ENCODE data around the gene CACNA1B.
"Not testable (repeated sequence)": the region's sequence is repeated elsewhere in the genome, so short reads cannot be mapped to it uniquely, and the experiment has no call there.

The CACNA1B gene

DNA sequence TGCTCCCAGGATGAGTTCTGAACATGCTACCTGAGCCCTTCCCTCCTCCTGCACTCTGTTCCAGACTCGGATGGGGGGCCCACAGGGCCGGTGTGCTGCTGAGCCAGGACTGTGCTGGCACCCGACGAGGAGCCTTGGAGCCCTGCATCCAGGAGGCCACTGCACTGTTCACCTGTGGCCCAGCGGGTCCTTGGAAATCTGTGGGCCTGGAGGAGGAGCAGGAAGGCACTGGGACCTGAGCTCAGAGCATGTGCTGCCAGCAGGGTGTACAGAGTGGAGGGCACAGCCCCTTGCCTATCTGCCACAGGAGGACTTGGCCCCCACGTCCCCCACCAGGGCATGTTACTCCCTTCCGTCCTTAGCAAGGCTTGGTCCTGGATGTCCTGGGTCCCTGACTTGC lies 265.9 kb downstream of the CACNA1B start:
- not testable (repeated sequence) for DNase-seq (ENCODE audit: low spot score)

GRCh38 chr9:138147556-138147955 lies 270.0 kb downstream of the CACNA1B start:
- DNase-seq (ENCODE audit: low spot score), result not testable (repeated sequence)

DNA sequence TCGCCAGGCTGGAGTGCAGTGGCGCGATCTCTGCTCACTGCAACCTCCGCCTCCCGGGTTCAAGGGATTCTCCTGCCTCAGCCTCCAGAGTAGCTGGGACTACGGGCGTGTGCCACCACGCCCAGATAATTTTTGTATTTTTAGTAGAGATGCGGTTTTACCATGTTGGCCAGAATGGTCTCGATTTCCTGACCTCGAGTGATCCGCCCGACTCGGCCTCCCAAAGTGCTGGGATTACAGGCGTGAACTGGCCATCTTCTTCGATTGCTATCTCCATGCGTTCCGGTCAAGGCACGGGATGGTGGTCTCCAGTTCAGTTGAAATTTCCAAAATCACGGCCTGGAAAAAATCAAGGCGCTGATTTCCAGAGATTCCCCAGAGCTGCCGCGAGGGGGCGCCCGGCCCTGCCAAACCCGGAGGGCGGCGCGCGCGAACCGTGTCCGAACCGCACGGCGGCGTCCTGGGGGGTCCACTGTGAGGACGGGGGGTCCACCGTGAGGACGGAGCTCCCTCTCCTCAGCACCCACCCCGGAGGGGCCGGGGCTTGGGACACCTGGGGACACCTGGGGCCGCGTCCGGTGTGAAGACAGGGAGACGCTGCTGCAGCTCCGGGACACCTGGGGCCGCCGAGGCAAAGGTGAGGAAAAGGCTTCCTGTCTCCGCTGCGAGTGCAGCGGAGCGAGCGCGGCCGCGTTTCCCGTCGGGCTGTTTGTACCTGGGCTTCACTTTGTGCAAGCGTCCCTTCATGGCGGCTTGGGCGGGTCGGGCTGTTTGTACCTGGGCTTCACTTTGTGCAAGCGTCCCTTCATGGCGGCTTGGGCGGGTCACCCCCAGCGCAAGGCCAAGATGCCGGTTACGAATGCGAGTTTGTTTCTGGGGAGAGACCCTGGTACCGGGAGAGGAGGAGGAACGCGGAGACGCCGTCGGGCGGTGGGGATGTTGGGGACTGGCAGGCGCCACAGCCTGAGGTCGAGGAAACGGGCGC lies 272.4 kb downstream of the CACNA1B start:
- not testable (repeated sequence) for DNase-seq (ENCODE audit: low spot score)

GRCh38 chr9:138155788-138156187 lies 278.2 kb downstream of the CACNA1B start:
- DNase-seq (ENCODE audit: low spot score), result not testable (repeated sequence)

DNA sequence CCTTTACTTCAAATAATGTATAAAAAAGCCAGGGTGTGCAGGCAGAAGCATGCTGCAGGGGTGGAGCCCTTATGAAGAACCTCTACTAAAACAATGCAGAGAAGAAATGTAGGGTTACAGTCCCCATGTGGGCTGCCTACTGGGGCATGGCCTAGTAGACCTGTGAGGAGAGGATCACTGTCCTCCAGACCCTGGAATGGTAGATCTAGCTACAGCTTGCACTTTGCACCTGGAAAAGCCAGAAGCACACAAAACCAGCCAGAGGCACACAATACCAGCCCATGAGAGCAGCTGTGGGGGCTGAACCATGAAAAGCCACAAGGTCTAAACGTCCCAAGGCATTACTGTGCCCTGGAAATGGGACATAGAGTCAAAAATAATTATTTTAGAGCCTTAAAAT lies 289.2 kb downstream of the CACNA1B start:
- DNase-seq (ENCODE audit: low spot score), result not testable (repeated sequence)

All from RKO (cell line).